HG03060 (cell line): ENCODE data around the gene ACTG1.

Source experiments
- ATAC-seq: cut with Tn5 transposase; IDR thresholded peaks from one replicate; pipeline ENCODE4 v1.9.1; 2021; ENCODE audit warnings: low read depth, moderate number of reproducible peaks; ENCODE audit not compliant: unreplicated experiment

The ACTG1 gene

GRCh38 chr17:81518785-81519283 is 6.2 kb upstream of the ACTG1 start:
- no peak for ATAC-seq

- no peak for ATAC-seq
Measured at GRCh38 chr17:81518113-81518784, 5.7 kb upstream of the ACTG1 start.

- ATAC-seq: peak; percentile 18
Measured at GRCh38 chr17:81517339-81518112, 4.9 kb upstream of the ACTG1 start.

- no peak for ATAC-seq
Measured at GRCh38 chr17:81517009-81517338, 4.4 kb upstream of the ACTG1 start.

GRCh38 chr17:81516439-81516838 is 3.8 kb upstream of the ACTG1 start:
- no peak for ATAC-seq

- ATAC-seq: no peak
Measured at GRCh38 chr17:81515530-81516041, 3.0 kb upstream of the ACTG1 start.

- ATAC-seq: no peak
Measured at GRCh38 chr17:81514739-81515529, 2.3 kb upstream of the ACTG1 start.

GRCh38 chr17:81514489-81514738 is 1.8 kb upstream of the ACTG1 start:
- ATAC-seq: no peak

GRCh38 chr17:81513753-81514488 is 1.3 kb upstream of the ACTG1 start:
- no peak for ATAC-seq

- ATAC-seq: no peak
Measured at GRCh38 chr17:81513372-81513752, 763 bp upstream of the ACTG1 start.

GRCh38 chr17:81511804-81512561 is 616 bp downstream of the ACTG1 start:
- ATAC-seq: no peak

GRCh38 chr17:81511554-81511803 is 1.1 kb downstream of the ACTG1 start:
- no peak for ATAC-seq

GRCh38 chr17:81510785-81511553 is 1.6 kb downstream of the ACTG1 start:
- ATAC-seq: no peak

GRCh38 chr17:81509972-81510784 is 2.4 kb downstream of the ACTG1 start:
- no peak for ATAC-seq

- ATAC-seq: no peak
Measured at GRCh38 chr17:81509207-81509971, 3.2 kb downstream of the ACTG1 start.

- no peak for ATAC-seq
Measured at GRCh38 chr17:81508639-81509206, 3.9 kb downstream of the ACTG1 start.

- ATAC-seq: no peak
Measured at GRCh38 chr17:81503619-81504018, 9.0 kb downstream of the ACTG1 start.
